Articular chondrocyte of knee joint (primary cell): ENCODE measurements around the gene MPHOSPH10. TPM values are rescaled to one million over a fixed set of nuclear protein-coding genes. Genes with fewer than 3 reads are reported as not detected.

Experiments used
- small RNA-seq: library from RNA; depleted of rRNA; stranded (forward); fragments of <200 nt; gene quantifications from one replicate; pipeline ENCODE3, GENCODE V24; 2012
- total RNA-seq: library from RNA; depleted of rRNA; stranded (reverse); fragments of >200 nt; gene quantifications from 2 replicates; pipeline ENCODE4 v1.2.3, GENCODE V29; 2012

MPHOSPH10 gene
- total RNA-seq, result 20.5 and 20.9 TPM in 2 replicates

DNA sequence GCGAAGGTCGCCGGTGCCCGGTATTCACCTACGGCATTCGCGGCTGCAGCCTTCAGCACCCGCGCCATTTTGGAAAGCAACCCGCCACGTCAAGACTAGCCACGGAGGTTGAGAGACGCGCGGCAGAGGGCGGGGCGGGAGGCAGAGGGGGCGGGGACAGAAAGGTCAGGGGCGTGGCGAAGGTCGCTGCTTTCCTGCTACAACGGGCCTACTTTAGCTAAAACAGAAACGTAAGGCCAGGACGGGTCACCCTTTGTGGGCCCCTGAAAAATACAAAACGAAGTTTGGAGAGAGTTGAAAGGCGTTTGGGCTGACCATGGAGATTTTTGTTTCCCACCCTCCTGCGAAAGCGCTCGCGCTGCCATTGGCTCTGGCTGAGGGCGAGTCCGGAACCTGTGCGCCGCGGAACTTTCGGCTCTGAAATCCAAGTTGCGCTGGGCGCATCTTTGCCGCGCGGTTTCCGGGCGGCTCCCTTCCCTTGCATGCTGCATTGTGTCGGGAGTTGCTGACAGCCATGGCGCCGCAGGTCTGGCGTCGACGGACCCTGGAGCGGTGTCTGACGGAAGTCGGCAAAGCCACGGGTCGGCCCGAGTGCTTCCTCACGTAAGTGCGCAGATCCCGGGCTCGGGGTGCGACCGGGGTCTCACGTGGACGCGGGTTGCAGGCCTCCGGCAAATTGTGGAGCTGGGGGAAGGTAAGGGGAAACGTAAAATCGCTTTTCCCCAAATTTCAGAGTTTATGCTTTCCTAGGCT, at the start of gene MPHOSPH10, which contains the start of gene MCEE:
TSS of gene MPHOSPH10 (plus strand) at position 483 of the 753 bp plus-strand sequence. CDS start at position 515, 32 bp downstream.
TSS of gene MCEE (minus strand) at position 78 of the 753 bp plus-strand sequence. CDS start at position 68, 10 bp downstream.

Small RNAs within 50 kb of the gene (small RNA-seq; reads per million reads assigned to genes)
- not detected for gene AC007881.1

Other genes starting within 250 kb of the MPHOSPH10 start
- gene VAX2, start 230.1 kb upstream of the MPHOSPH10 start, total RNA-seq, result 0.65 TPM in 2 replicates
- gene ATP6V1B1, start 194.7 kb upstream of the MPHOSPH10 start, total RNA-seq, result 0.39 TPM in 1 of 2 replicates, not detected in the other
- gene ANKRD53, start 152.0 kb upstream of the MPHOSPH10 start, total RNA-seq, result 0.39 and 0.65 TPM in 2 replicates
- gene TEX261, start 135.8 kb upstream of the MPHOSPH10 start, total RNA-seq, result 42.3 and 48.0 TPM in 2 replicates
- 52.5 and 57.7 TPM in 2 replicates for gene NAGK, start 62.0 kb upstream of the MPHOSPH10 start, total RNA-seq
- 14.1 and 21.8 TPM in 2 replicates for gene MCEE, start 405 bp upstream of the MPHOSPH10 start, total RNA-seq
- gene PAIP2B, start 96.5 kb downstream of the MPHOSPH10 start, total RNA-seq, result 0.65 and 1.1 TPM in 2 replicates
- gene ZNF638, start 201.1 kb downstream of the MPHOSPH10 start, total RNA-seq, result 160 and 198 TPM in 2 replicates